Cardiac septum (tissue), 1 donor: ENCODE data around the gene SLC39A3. TPM values are rescaled to one million over a fixed set of nuclear protein-coding genes. Genes with fewer than 3 reads are reported as not detected.

Source experiments
- DNase-seq: peaks from one replicate; pipeline ENCODE4 v3.0.0-alpha.2; 2020; ENCODE audit warnings: low spot score
- intact Hi-C: fragments of 100-400 bp; cut with DNase I; formaldehyde crosslinking; loops from one replicate; pipeline ENCODE4 v1.14.0; 2022
- long read RNA-seq: library from polyadenylated mRNA; unstranded; transcript quantifications from one replicate; pipeline ENCODE4 v2.0.0, GENCODE V29; 2021
- total RNA-seq: library from RNA; stranded (reverse); fragmentation: NEBNext Ultra II Directional; extraction: Animal tissue kit (Norgen Biotek cat#: 25700); gene quantifications from one replicate; pipeline ENCODE4 v1.2.1, GENCODE V29; 2021
- donor health status: DM: no; HTN: no; CAD: no.

The SLC39A3 gene
- 17.9 TPM for total RNA-seq
- long read RNA-seq, transcript SLC39A3-201 (3 exons, 1,502 nt): major isoform, 28 of 39 reads
- long read RNA-seq, partial matches to known transcripts: 4 of 39 reads
- long read RNA-seq, other reads (novel, unspliced or antisense): 6 of 39 reads

GRCh38 chr19:2739602-2740313 lies at the start of gene SLC39A3:
TSS of gene SLC39A3 (minus strand) at chr19:2740017. CDS start at chr19:2737257, 2,760 bp downstream.
- intact Hi-C loops: loop anchor here (2.0 kb wide), 1 partner anchor 45 kb away; the partner anchor contains the start of gene THOP1
- DNase-seq: peak; percentile 99

- intact Hi-C loops: no loop called here
- no peak for DNase-seq
Measured at GRCh38 chr19:2788237-2788636, 48.4 kb upstream of the SLC39A3 start.

GRCh38 chr19:2787115-2787514 lies 47.3 kb upstream of the SLC39A3 start:
- intact Hi-C loops: no loop called here
- no peak for DNase-seq

GRCh38 chr19:2785244-2785997 lies 45.6 kb upstream of the SLC39A3 start, which contains the start of gene THOP1:
TSS of gene THOP1 (plus strand) at chr19:2785503. CDS start at chr19:2785663, 160 bp downstream.
- intact Hi-C loops: loop anchor here (2.0 kb wide), 1 partner anchor 45 kb away; the partner anchor contains the start of gene SLC39A3
- peak; percentile 98 for DNase-seq

- intact Hi-C loops: loop anchor here (2.0 kb wide), 1 partner anchor 43 kb away; the partner anchor contains the start of gene SLC39A3
Measured at GRCh38 chr19:2783781-2784145, 43.9 kb upstream of the SLC39A3 start.

GRCh38 chr19:2782936-2783780 lies 43.3 kb upstream of the SLC39A3 start, which contains the start of gene SGTA:
TSS of gene SGTA (minus strand) at chr19:2783273. CDS start at chr19:2769068, 14,205 bp downstream.
- peak; percentile 99 for DNase-seq
- intact Hi-C loops: no loop called here

More at GRCh38 chr19:2783781-2784145, 43.9 kb upstream of the SLC39A3 start:
- no peak for DNase-seq

GRCh38 chr19:2782329-2782935 lies 42.6 kb upstream of the SLC39A3 start:
- DNase-seq: no peak
- intact Hi-C loops: no loop called here

GRCh38 chr19:2780284-2780683 lies 40.5 kb upstream of the SLC39A3 start:
- DNase-seq: no peak

GRCh38 chr19:2779121-2779740 lies 39.4 kb upstream of the SLC39A3 start:
- no peak for DNase-seq
- intact Hi-C loops: no loop called here

More at GRCh38 chr19:2780284-2780683, 40.5 kb upstream of the SLC39A3 start:
- intact Hi-C loops: no loop called here

GRCh38 chr19:2777952-2778683 lies 38.3 kb upstream of the SLC39A3 start:
- intact Hi-C loops: no loop called here
- no peak for DNase-seq

GRCh38 chr19:2775556-2776430 lies 36.0 kb upstream of the SLC39A3 start:
- peak; percentile 89 for DNase-seq
- intact Hi-C loops: no loop called here

- intact Hi-C loops: loop anchor here (5.0 kb wide), 1 partner anchor 53 kb away; the partner anchor contains the start of gene DIRAS1
Measured at GRCh38 chr19:2774953-2775555, 35.2 kb upstream of the SLC39A3 start.

GRCh38 chr19:2774083-2774679 lies 34.4 kb upstream of the SLC39A3 start:
- intact Hi-C loops: loop anchor here (5.0 kb wide), 1 partner anchor 52 kb away; the partner anchor contains the start of gene DIRAS1
- DNase-seq: no peak

More at GRCh38 chr19:2774953-2775555, 35.2 kb upstream of the SLC39A3 start:
- DNase-seq: no peak

GRCh38 chr19:2771786-2772674 lies 32.2 kb upstream of the SLC39A3 start:
- DNase-seq: no peak
- intact Hi-C loops: loop anchor here (5.0 kb wide), 1 partner anchor 50 kb away; the partner anchor contains the start of gene DIRAS1
